ENCODE results near the gene ZBTB26. TPM values are rescaled to one million over a fixed set of nuclear protein-coding genes. Genes with fewer than 3 reads are reported as not detected.

Gene ZBTB26
- total RNA-seq, 1 experiment from 2014 or later, result 4.5 TPM

- CTCF ChIA-PET, result no interaction called here
- POLR2A ChIA-PET, result interaction anchor here (0.5 to 0.6 kb wide), 3 partner anchors 10 to 1689 kb away, joined by 3 to 5 read pairs (median 3); no protein-coding TSS in a partner anchor
- TSS peak; percentile 78 for BruUV-seq (replicated peaks)
Observed at GRCh38 chr9:122941582-122942234, 10.4 kb upstream of the ZBTB26 start.

GRCh38 chr9:122940749-122941581 is 9.7 kb upstream of the ZBTB26 start, which contains the start of gene RABGAP1:
RABGAP1 (plus strand) TSS chr9:122941020; CDS start chr9:122957060, 16,040 bp downstream.
- intact Hi-C loops (cut with micrococcal nuclease; ENCODE audit: unreplicated experiment), result no loop called here
- H3K9me3 ChIP-seq (ENCODE audit: control insufficient read depth, insufficient read depth, low read depth, low read length), result no peaks in the 10 kb centered on the region
- POLR2A ChIA-PET, result interaction anchor here (0.5 to 1.0 kb wide), 6 partner anchors 9 to 37 kb away, joined by 3 to 10 read pairs (median 3); partner anchors contain the start of gene ZBTB26
- no peaks in the 10 kb centered on the region for H3K27me3 ChIP-seq (ENCODE audit: control insufficient read depth, insufficient read depth, low read length)
- H3K4me3 ChIP-seq (ENCODE audit: low read depth in 2 of 2, low read length in 2 of 2), result peak within 1 kb of the TSS; percentile 78 to 90
- CTCF ChIA-PET, result interaction anchor here (0.6 kb wide), 1 partner anchor 383 kb away, joined by 3 read pairs; no protein-coding TSS in a partner anchor
- H3K4me1 ChIP-seq (ENCODE audit: control insufficient read depth, insufficient read depth, low read length), result peaks cover 3% of the 10 kb centered on the region; the same call in 1 of the 2 replicates
- DNase-seq (ENCODE audit: low read depth, low spot score) (peak; percentile 91), ATAC-seq (peak; percentile 99)
- H3K36me3 ChIP-seq (ENCODE audit: control insufficient read depth, insufficient read depth, low read length), result peaks cover 8% of the 10 kb centered on the region; the same call in 1 of the 2 replicates
- H3K27ac ChIP-seq (ENCODE audit: low read length), result peak within 1 kb of the TSS; percentile 93
- in situ Hi-C loops (cut with HindIII; ENCODE audit: low pct_unique_long_range_greater_than_20kb, low sequenced_read_pairs), result no loop called here
- TF ChIP-seq POLR2AphosphoS5 (IDR thresholded peaks at IDR 0.05; ENCODE audit: low read depth, low read length), result peak; percentile 86
- no peak; the same call in 1 of the 2 replicates for TF ChIP-seq SIN3A (IDR thresholded peaks at IDR 0.05; ENCODE audit: borderline replicate concordance, insufficient read depth, low read depth, low read length)
- no peak for TF ChIP-seq CTCF (IDR thresholded peaks at IDR 0.05)
- no peak for TF ChIP-seq TCF7L2 (IDR thresholded peaks at IDR 0.05; ENCODE audit: low read depth, low read length)
- no peak for TF ChIP-seq REST (IDR thresholded peaks at IDR 0.05; ENCODE audit: insufficient read depth in 1 of 2, low read depth in 2 of 2, low read length in 1 of 2)
- no TSS peak for BruUV-seq (replicated peaks)

More at GRCh38 chr9:122941582-122942234, 10.4 kb upstream of the ZBTB26 start:
- no peaks in the 10 kb centered on the region for H3K27me3 ChIP-seq (ENCODE audit: control insufficient read depth, insufficient read depth, low read length)
- ATAC-seq (no peak; the same call in 1 of the 2 replicates), DNase-seq (ENCODE audit: low read depth, low spot score) (no peak)
- TF ChIP-seq REST (IDR thresholded peaks at IDR 0.05; ENCODE audit: insufficient read depth in 1 of 2, low read depth in 2 of 2, low read length in 1 of 2) (peak in 1 of 2 experiments; percentile 52; a peak in 1 of 4 replicates), POLR2AphosphoS5 (IDR thresholded peaks at IDR 0.05; ENCODE audit: low read depth, low read length) (no peak)
- intact Hi-C loops (cut with micrococcal nuclease; ENCODE audit: unreplicated experiment) (no loop called here), in situ Hi-C loops (cut with HindIII; ENCODE audit: low pct_unique_long_range_greater_than_20kb, low sequenced_read_pairs) (no loop called here)
- peaks cover 3% of the 10 kb centered on the region; the same call in 1 of the 2 replicates for H3K4me1 ChIP-seq (ENCODE audit: control insufficient read depth, insufficient read depth, low read length)
- H3K4me3 ChIP-seq (ENCODE audit: low read depth in 2 of 2, low read length in 2 of 2), result peak overlapping the region; percentile 78 to 90
- H3K36me3 ChIP-seq (ENCODE audit: control insufficient read depth, insufficient read depth, low read length), result peaks cover 8% of the 10 kb centered on the region; the same call in 1 of the 2 replicates
- H3K9me3 ChIP-seq (ENCODE audit: control insufficient read depth, insufficient read depth, low read depth, low read length), result no peaks in the 10 kb centered on the region
- peak overlapping the region; percentile 93 for H3K27ac ChIP-seq (ENCODE audit: low read length)
